ENCODE data around the gene POLA1. TPM values are rescaled to one million over a fixed set of nuclear protein-coding genes. Genes with fewer than 3 reads are reported as not detected.

The POLA1 gene
- total and polyA plus RNA-seq, 2 donors (not counting 1 experiment from before 2014, with no cell fraction given): 3.0 to 16.3 TPM

DNA sequence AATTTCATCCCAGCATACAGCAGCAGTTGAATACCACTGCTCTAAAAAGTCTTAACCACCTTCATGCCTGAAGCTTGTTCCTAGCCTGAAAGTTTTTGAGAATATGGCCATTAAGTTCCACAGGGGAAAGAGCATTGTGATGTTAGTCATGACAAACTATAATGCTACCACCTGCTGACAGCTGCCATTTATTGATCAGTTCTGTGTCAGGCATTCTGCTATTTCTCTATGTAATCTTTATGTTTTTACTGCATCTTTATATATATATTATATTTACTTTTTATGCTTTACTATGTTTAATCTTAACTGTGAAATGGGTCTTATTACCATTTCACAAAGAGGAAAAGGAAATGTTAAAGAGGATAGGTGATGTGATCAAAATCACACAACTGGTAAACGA, 268.1 kb downstream of the POLA1 start:
- no CpG with 5 or more reads among the region's 1 CpG for WGBS (ENCODE audit: insufficient coverage)

GRCh38 chrX:24963823-24964222, 270.1 kb downstream of the POLA1 start:
- H3K27ac Mint-ChIP-seq: no peak overlapping the region
- ChIA-PET CTCF (no interaction called here), POLR2A (no interaction called here)
- no CpG with 5 or more reads among the region's 2 CpGs for WGBS (ENCODE audit: insufficient coverage)
- Histone ChIP-seq H3K27ac (ENCODE audit: low read length in 2 of 2) (no peak overlapping the region), H3K27me3 (replicated peaks in 1 of 4; ENCODE audit: control extremely low read depth in 1 of 4, control insufficient read depth in 3 of 4, insufficient read depth in 4 of 4, low read length in 3 of 4) (no peaks in the 10 kb centered on the region), H4K20me1 (ENCODE audit: control insufficient read depth, insufficient read depth, low read length, poor library complexity, severe bottlenecking) (no peaks in the 10 kb centered on the region), H2AFZ (ENCODE audit: insufficient read depth, low read depth, low read length, poor library complexity, severe bottlenecking) (no peak overlapping the region), H3K79me2 (ENCODE audit: control insufficient read depth, insufficient read depth, low read length) (no peaks in the 10 kb centered on the region), H3K36me3 (replicated peaks in 1 of 2; ENCODE audit: control extremely low read depth in 1 of 2, control insufficient read depth in 1 of 2, extremely low read depth in 1 of 2, insufficient read depth in 2 of 2, low read length in 1 of 2) (no peaks in the 10 kb centered on the region), H3K9ac (ENCODE audit: low read length) (no peak overlapping the region), H3K9me3 (ENCODE audit: control extremely low read depth in 1 of 3, control insufficient read depth in 2 of 3, insufficient read depth in 1 of 3, low read length in 2 of 3) (no peaks in the 10 kb centered on the region), H3K4me3 (ENCODE audit: control extremely low read depth in 1 of 5, extremely low read depth in 1 of 5, insufficient read depth in 1 of 5, low read depth in 2 of 5, low read length in 4 of 5) (no peak overlapping the region), H3K4me1 (ENCODE audit: control insufficient read depth in 2 of 2, insufficient read depth in 2 of 2, low read length in 2 of 2) (no peaks in the 10 kb centered on the region), H3K4me2 (replicated peaks; ENCODE audit: low read depth, low read length, poor library complexity, severe bottlenecking) (no peak overlapping the region)
- no peaks in the 10 kb centered on the region for H3K27me3 Mint-ChIP-seq
- intact Hi-C loops (cut with micrococcal nuclease): no loop called here
- DNase-seq (no peak), ATAC-seq (ENCODE audit: low read depth) (no peak)
- TF ChIP-seq, protein P1, sequence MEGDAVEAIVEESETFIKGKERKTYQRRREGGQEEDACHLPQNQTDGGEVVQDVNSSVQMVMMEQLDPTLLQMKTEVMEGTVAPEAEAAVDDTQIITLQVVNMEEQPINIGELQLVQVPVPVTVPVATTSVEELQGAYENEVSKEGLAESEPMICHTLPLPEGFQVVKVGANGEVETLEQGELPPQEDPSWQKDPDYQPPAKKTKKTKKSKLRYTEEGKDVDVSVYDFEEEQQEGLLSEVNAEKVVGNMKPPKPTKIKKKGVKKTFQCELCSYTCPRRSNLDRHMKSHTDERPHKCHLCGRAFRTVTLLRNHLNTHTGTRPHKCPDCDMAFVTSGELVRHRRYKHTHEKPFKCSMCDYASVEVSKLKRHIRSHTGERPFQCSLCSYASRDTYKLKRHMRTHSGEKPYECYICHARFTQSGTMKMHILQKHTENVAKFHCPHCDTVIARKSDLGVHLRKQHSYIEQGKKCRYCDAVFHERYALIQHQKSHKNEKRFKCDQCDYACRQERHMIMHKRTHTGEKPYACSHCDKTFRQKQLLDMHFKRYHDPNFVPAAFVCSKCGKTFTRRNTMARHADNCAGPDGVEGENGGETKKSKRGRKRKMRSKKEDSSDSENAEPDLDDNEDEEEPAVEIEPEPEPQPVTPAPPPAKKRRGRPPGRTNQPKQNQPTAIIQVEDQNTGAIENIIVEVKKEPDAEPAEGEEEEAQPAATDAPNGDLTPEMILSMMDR (IDR thresholded peaks at IDR 0.05): no peak
- no peak for TF ChIP-seq EZH2 (IDR thresholded peaks at IDR 0.05; ENCODE audit: borderline replicate concordance, insufficient read depth, low read depth, low read length, poor library complexity, severe bottlenecking)
- no peak overlapping the region for H3K4me3 Mint-ChIP-seq
- no peaks in the 10 kb centered on the region for H3K9me3 Mint-ChIP-seq (ENCODE audit: insufficient read depth)
- peaks cover 4% of the 10 kb centered on the region for H3K4me1 Mint-ChIP-seq

More for the DNA sequence above, 268.1 kb downstream of the POLA1 start:
- no peak overlapping the region for H3K4me3 ChIP-seq (ENCODE audit: control extremely low read depth in 1 of 5, extremely low read depth in 1 of 5, insufficient read depth in 1 of 5, low read depth in 2 of 5, low read length in 4 of 5)
- H3K9me3 ChIP-seq (ENCODE audit: control extremely low read depth in 1 of 3, control insufficient read depth in 2 of 3, insufficient read depth in 1 of 3, low read length in 2 of 3): no peaks in the 10 kb centered on the region
- no peaks in the 10 kb centered on the region for H4K20me1 ChIP-seq (ENCODE audit: control insufficient read depth, insufficient read depth, low read length, poor library complexity, severe bottlenecking)
- ATAC-seq (ENCODE audit: low read depth) (no peak), DNase-seq (no peak)
- intact Hi-C loops (cut with micrococcal nuclease): no loop called here
- POLR2A ChIA-PET: no interaction called here
- H3K36me3 ChIP-seq (replicated peaks in 1 of 2; ENCODE audit: control extremely low read depth in 1 of 2, control insufficient read depth in 1 of 2, extremely low read depth in 1 of 2, insufficient read depth in 2 of 2, low read length in 1 of 2): no peaks in the 10 kb centered on the region
- CTCF ChIA-PET: no interaction called here
- peaks cover 4% of the 10 kb centered on the region for H3K4me1 Mint-ChIP-seq
- H3K27me3 ChIP-seq (replicated peaks in 1 of 4; ENCODE audit: control extremely low read depth in 1 of 4, control insufficient read depth in 3 of 4, insufficient read depth in 4 of 4, low read length in 3 of 4): no peaks in the 10 kb centered on the region
- TF ChIP-seq EZH2 (IDR thresholded peaks at IDR 0.05; ENCODE audit: borderline replicate concordance, insufficient read depth, low read depth, low read length, poor library complexity, severe bottlenecking): no peak
- TF ChIP-seq, protein P1 (IDR thresholded peaks at IDR 0.05): no peak
- no peak overlapping the region for H3K4me2 ChIP-seq (replicated peaks; ENCODE audit: low read depth, low read length, poor library complexity, severe bottlenecking)
- no peak overlapping the region for H3K27ac ChIP-seq (ENCODE audit: low read length in 2 of 2)
- H3K27ac Mint-ChIP-seq: no peak overlapping the region
- no peaks in the 10 kb centered on the region for H3K9me3 Mint-ChIP-seq (ENCODE audit: insufficient read depth)
- no peaks in the 10 kb centered on the region for H3K4me1 ChIP-seq (ENCODE audit: control insufficient read depth in 2 of 2, insufficient read depth in 2 of 2, low read length in 2 of 2)
- H3K4me3 Mint-ChIP-seq: no peak overlapping the region
- no peaks in the 10 kb centered on the region for H3K27me3 Mint-ChIP-seq
- no peak overlapping the region for H2AFZ ChIP-seq (ENCODE audit: insufficient read depth, low read depth, low read length, poor library complexity, severe bottlenecking)
- H3K79me2 ChIP-seq (ENCODE audit: control insufficient read depth, insufficient read depth, low read length): no peaks in the 10 kb centered on the region
- H3K9ac ChIP-seq (ENCODE audit: low read length): no peak overlapping the region

Measured in B cell (primary cell).